Stimulated activated CD4-positive, alpha-beta T cell treated with anti-CD3 and anti-CD28 coated beads, TNF-alpha, amount 100 ng/mL, for 4 hours (primary cell): ENCODE measurements around the gene SLC25A48.
"Not testable (repeated sequence)": the region's sequence is repeated elsewhere in the genome, so short reads cannot be mapped to it uniquely, and the experiment has no call there.

Experiments
- DNase-seq, 3 experiments: peaks; one replicate each; pipeline ENCODE4 v3.0.0-alpha.2; 2020; ENCODE audit warnings: low read depth in 3 of 3

Gene SLC25A48

DNA sequence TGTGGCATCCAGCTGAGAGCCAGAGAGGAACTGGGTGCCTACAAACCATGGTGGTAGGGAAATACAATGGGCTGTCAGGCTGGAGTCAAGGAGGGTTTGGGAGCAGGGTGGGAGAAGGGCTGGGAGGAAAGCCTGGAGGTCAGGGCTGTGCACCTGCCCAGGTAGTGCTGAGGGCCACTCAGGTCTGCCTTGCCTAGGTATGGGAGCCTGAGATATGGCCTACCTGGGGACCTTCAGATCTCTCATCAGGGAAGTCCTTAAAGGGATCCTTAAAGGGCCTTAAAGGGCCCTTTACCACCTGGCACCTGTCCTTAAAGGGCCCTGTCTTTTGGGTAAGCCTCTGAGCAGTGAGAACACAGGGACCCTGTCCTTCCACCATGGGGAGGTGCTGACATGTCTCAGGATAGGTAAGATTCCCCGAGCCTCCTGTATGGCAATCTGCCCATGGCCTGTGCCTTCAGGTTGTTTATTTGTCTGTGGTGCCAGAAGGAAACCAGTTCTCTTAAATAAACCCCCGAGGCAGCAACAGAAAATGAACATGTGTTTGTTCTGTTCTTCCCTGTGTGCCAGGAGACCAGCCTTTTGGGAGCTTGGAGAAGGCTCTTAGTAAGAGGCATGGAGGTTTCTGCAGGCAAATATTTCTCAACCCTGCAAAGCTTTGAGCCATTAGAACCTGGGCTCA lies 23.3 kb downstream of the SLC25A48 start:
- DNase-seq, result no peak

DNA sequence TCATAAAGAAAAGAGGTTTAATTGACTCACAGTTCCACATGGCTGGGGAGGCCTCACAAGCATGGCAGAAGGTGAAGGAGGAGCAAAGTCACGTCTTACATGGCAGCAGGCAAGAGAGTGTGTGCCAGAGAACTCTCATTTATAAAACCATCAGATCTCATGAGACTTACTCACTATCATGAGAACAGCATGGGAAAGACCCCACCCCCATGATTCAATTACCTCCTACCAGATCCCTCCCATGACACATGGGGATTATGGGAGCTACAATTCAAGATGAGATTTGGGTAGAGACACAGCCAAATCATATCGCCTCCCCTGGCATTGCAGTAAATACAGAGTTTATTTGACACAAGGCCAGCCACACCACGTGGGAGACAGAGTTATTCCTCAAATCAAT lies 24.7 kb downstream of the SLC25A48 start:
- DNase-seq, result not testable (repeated sequence)

DNA sequence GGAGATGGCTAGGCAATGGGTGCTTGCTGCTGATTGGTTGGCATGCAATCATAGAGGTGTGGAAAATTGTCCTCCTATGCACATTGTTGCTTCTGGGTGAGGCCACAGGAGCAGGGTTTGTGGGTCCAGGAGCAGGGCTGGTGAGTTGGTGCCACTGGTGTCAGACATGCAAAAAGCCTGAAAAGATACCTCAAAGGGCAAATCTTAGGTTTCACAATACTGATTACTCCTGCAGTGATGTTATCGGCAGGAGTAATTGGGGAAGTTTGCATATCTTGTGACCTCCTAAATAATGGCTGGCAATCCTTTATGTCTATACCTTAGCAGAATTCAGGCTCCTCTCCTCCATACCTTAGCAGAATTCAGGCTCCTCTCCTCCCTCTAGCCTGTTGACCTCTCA lies 25.2 kb downstream of the SLC25A48 start:
- DNase-seq, result no peak

DNA sequence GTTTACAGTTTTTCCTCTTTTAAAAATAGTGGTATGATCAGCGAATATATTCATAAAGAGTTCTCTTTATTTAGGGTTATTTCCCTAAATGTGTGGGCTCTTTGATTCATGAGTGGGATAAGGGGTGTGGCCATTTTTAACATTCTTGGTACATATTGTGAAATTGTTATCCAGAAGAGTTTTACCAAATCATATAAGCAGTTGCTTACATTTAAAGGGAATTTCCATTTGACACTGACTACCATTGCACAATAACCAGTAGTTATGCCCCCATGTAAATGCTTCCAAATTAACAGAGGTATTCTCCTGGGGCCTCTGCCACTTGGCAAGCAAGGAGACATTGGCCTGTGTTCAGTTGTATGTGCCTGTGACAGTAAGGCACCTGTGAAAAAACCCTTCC lies 27.2 kb downstream of the SLC25A48 start:
- DNase-seq, result no peak

GRCh38 chr5:135862086-135862485 lies 27.6 kb downstream of the SLC25A48 start:
- DNase-seq, result no peak

DNA sequence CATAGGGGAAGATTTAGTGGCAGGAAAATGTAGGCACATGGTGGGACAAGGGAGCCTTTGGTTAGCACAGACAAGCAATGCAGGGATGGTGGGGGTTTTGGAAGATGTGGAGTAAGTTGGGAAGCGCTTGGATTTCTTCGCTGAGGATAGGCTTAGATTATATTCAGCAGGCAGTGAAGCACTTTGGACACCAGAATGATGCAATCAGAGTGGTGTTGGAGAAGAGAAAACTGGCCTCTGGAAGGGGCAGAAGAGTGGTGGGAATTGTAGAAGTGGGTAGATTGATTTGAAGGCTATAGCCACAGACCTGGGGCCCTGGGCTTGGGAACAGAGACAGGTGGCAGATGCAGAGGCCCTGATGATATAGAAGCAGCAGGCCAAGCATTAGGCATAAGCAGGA lies 28.3 kb downstream of the SLC25A48 start:
- DNase-seq, result no peak

- no peak for DNase-seq
Observed at GRCh38 chr5:135864503-135865435, 30.3 kb downstream of the SLC25A48 start.

DNA sequence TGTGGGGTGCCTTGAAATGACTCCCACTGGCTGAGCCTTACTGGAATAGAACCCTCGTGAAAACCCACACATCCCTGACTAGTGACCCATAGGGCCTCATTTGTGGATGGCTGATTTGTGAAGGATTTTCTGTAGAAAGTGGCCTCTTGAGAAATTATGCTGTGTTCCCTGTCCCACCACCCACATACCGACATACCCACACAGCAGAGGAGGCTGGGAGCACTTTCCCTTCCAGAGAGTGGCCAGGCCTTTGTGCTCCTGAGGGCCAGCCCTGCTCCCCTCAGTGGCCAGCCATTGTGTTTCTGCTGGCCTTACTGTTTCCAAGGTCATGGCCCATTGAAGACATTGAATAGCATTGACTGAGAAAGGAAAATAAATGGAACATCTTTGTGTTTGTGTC lies 31.6 kb downstream of the SLC25A48 start:
- no peak for DNase-seq

DNA sequence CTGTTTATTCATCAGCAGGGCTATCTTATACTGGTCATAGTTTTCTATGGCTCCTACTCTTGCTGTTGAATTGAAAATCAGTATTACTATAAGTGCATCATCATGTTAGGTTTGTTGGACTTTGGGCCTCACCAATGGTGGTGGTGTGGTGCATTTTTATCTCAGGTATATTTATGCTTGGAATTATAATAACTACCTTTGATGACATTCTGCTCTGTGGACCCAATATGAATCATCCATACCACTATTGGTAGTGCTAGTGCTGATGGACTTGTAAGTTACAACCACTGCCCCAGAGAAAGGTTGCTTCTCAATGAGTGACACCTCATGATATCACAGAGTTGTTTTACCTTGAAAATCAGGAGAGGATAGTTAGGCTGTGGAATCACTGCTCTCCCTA lies 33.1 kb downstream of the SLC25A48 start:
- no peak for DNase-seq

DNA sequence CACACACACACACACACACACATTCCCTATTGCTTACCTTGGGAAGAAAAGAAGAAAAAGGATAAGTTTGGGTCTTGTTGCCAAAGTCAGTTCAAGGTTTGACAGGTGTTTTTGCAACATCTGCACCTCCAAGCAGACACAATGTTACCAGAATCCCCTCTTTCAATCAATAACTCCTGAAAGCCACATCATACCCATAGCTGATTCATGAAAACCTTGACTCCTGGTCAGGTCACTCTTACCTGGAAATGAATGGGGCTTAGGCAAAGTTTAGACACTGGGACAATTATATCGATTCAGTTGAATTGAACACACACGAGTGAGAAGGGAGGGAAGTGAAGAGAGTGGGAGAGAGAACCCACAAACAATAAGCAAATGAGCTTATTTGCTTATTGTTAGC lies 34.2 kb downstream of the SLC25A48 start:
- no peak for DNase-seq

DNA sequence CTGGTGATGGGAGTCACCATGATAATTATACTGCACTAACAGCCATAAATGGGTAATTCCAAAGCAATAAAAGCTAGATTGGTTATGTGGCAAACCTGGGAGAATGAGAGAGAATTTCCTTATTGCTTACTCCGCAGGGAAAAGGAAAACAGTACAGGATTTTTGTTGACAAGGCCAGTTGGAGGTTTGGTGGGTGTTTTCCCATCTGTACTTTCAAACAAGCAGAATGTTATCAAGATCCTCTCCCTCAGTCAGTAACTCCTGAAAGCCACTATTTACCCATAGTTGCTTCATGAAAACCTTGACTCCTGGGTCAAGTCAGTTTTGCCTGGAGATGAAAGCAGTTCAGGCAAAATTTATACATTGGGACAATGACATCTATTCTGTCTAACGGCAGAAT lies 34.8 kb downstream of the SLC25A48 start:
- no peak for DNase-seq

DNA sequence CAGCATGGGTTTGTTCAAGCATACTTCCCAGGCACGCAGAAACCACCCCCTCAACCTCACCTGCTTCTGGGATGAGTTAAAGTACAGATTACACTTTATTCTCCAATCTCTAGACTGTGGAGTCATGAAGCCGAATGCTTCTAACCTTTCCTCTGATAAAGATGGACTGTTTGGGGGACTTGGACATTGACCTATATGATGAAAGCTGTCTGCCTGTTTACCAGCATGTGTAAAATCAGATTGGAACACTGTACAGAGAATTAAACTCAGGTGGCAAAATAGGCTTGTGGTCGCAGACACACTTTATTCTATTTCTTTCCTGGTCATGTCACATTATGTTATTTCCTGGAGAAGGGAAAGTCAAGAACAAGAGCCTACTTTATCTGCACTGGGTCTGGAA lies 35.5 kb downstream of the SLC25A48 start:
- no peak for DNase-seq

- DNase-seq, result no peak
Observed at GRCh38 chr5:135871268-135871915, 36.9 kb downstream of the SLC25A48 start.

DNA sequence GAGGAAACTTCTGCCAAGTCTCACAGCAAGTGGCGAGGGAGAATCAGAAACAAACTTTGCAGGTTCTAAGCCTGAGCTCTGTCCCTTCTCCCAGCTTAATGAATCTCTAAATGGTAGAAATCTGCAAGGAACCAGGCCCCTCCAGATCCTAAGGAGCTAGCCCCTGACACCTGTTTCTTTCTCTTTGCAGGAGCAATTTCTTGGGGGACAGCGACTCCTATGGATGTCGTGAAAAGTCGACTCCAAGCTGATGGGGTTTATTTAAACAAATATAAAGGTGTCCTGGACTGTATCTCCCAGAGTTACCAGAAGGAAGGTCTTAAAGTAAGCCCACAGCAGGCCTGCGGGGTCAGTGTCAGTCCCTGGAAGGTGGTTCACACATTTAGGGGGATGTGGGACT lies 39.4 kb downstream of the SLC25A48 start:
- no peak for DNase-seq

DNA sequence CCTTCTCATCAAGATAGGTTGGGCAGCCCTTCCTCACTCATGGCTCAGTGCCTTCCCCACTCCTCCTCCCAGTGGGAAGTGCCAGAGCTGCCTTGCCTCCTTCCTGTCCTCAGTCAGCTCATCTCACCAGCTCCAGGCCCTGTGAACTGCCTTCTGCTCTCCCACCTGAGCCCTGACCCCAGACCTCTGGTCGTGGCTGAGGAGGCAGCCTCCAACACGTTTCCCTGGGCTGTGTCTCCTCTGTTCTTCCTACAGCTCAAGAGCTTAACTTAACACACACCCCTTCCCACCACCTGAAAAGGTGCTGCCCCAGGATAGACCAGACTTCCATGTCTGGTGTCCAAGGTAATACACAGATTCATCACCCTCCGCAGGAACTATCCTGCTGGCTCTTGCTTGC lies 40.0 kb downstream of the SLC25A48 start:
- no peak for DNase-seq

DNA sequence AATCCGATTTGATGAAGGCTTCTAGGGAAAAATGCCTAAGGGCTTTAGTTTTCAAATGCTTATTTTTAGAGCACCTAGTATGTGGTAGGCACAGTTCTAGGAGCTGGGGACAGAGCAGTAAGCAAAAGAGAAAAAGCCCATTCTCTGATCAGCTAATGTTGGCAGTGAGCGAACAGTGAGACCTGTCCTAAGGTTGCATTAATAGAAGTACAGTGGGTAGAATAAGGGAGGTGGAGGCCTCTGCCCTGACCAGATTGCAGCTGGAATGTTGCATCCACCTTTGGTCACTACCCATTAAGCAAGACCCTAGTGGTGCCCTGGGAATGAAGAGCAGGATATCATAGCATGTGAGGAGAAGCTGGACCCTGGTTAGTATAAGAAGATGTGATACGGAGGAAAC lies 41.1 kb downstream of the SLC25A48 start:
- no peak for DNase-seq

DNA sequence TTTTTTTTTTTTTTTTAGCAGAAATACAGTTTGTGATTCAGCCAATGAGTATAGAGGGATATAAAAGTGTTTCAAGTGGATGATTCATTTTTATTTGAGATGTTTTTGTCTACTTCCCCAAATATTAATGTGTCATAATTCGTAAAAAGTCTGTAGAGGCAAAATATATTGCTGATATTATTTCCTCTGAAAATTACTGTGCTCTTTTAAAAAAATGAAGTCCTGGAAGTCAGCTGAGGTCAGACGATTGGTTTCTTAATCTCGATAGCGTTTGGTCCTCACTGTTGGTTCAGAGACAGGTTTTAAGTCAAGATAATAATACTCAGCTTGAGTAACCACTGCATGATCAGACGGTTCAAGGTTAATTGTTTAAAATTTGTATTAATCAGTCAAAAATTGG lies 41.7 kb downstream of the SLC25A48 start:
- no peak for DNase-seq

- DNase-seq, result no peak
Observed at GRCh38 chr5:135877570-135878155, 43.2 kb downstream of the SLC25A48 start.

DNA sequence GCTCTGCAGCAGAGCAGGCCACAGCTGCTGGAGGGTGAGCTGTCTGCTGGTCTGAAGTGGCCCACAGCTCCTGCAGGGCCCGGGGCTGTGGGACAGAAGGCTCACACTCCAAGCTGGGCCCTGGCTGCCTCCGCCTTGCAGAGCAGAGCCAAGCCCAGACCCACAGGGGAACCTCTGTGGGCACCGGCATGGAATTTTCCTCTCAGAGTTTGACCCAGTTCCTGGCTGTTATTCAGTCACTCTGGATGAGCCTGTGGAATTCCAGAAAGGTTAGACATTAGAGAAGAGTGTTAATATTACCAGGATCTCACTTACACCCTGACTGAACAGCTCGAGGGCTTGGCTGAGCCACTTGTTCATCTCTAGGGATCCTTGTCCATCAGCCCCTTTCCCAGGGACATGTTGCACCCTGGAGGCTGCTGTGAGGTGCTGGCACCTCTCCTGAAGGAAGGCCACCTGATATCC lies 43.7 kb downstream of the SLC25A48 start:
- no peak for DNase-seq

GRCh38 chr5:135879591-135879990 lies 45.1 kb downstream of the SLC25A48 start:
- no peak for DNase-seq

- no peak for DNase-seq
Observed at GRCh38 chr5:135880278-135880677, 45.8 kb downstream of the SLC25A48 start.

DNA sequence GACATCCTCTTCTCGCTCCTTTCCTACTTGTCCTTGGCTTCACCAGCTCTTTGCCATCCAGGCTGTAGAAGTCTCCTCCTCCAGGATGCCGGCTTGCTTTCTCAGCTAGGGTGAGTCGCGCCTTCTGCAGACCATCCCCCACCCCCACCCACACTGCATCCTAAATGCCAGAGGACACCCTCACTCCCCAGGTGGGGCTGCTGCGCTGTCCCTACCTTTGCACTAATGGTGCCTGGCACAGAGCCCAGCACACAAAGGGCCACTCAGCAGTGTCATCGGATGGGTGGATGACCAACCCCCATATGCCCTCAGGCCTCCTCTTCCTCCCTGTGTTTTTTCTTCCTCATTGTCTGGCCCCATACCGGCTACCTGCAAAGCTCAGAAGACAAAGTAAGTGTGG lies 46.3 kb downstream of the SLC25A48 start:
- no peak for DNase-seq
